MM.1S (cell line): ENCODE results near the gene IFNB1.
A peak's percentile ranks its signal among the peaks of the same experiment; 100 is the strongest.

ENCODE experiments used
- DNase-seq: peaks from one replicate; pipeline ENCODE4 v3.0.0-alpha.2; 2015
- H2AFZ ChIP-seq: fragments of 300-600 bp; sonication (generic); 2 replicates; pipeline ENCODE4 v1.6.0; 2016; ENCODE audit warnings: antibody characterized with exemption, low read length
- H3F3A ChIP-seq: fragments of 300-600 bp; sonication (generic); 2 replicates; pipeline ENCODE4 v1.6.1; 2016; ENCODE audit warnings: mild to moderate bottlenecking, antibody characterized with exemption, low read length, moderate library complexity, mixed read lengths; ENCODE audit not compliant: insufficient read depth
- H3K27ac ChIP-seq: fragments of 300-600 bp; sonication (generic); 2 replicates; pipeline ENCODE4 v1.5.1; 2016; ENCODE audit warnings: mild to moderate bottlenecking, low read length
- H3K27me3 ChIP-seq: fragments of 300-600 bp; sonication (generic); replicated peaks from 2 replicates; pipeline ENCODE4 v1.6.0; 2016; ENCODE audit warnings: low read length; ENCODE audit not compliant: insufficient read depth
- H3K36me3 ChIP-seq: fragments of 300-600 bp; sonication (generic); replicated peaks from 2 replicates; pipeline ENCODE4 v1.6.1; 2016; ENCODE audit warnings: mild to moderate bottlenecking, low read length, mixed read lengths; ENCODE audit not compliant: insufficient read depth
- H3K4me1 ChIP-seq: fragments of 300-600 bp; sonication (generic); 2 replicates; pipeline ENCODE4 v1.6.1; 2016; ENCODE audit warnings: low read length, mixed read lengths
- H3K4me2 ChIP-seq: fragments of 300-600 bp; sonication (generic); 2 replicates; pipeline ENCODE4 v1.6.0; 2016; ENCODE audit warnings: low read depth, low read length
- H3K4me3 ChIP-seq: fragments of 300-600 bp; sonication (generic); 2 replicates; pipeline ENCODE4 v1.5.1; 2016; ENCODE audit warnings: low read length, mixed read lengths
- H3K79me2 ChIP-seq: fragments of 300-600 bp; sonication (generic); 2 replicates; pipeline ENCODE4 v1.6.1; 2016; ENCODE audit warnings: mixed run types, low read length, mixed read lengths
- H3K9ac ChIP-seq: fragments of 300-600 bp; sonication (generic); 2 replicates; pipeline ENCODE4 v1.6.1; 2016; ENCODE audit warnings: low read length, mixed read lengths
- H3K9me2 ChIP-seq: fragments of 300-600 bp; sonication (generic); replicated peaks from 2 replicates; pipeline ENCODE4 v1.6.1; 2016; ENCODE audit warnings: mild to moderate bottlenecking, low read length, mixed read lengths; ENCODE audit not compliant: insufficient read depth
- H3K9me3 ChIP-seq: fragments of 300-600 bp; sonication (generic); replicated peaks from 2 replicates; pipeline ENCODE4 v1.6.1; 2016; ENCODE audit warnings: mild to moderate bottlenecking, low read length, mixed read lengths; ENCODE audit not compliant: insufficient read depth
- H4K20me1 ChIP-seq: fragments of 300-600 bp; sonication (generic); 2 replicates; pipeline ENCODE4 v1.6.1; 2016; ENCODE audit warnings: mild to moderate bottlenecking, low read length, moderate library complexity, mixed read lengths; ENCODE audit not compliant: insufficient read depth
- EZH2 ChIP-seq: fragments of 300-600 bp; sonication (generic); optimal IDR thresholded peaks from 2 replicates; pipeline ENCODE3; 2017; ENCODE audit warnings: low read depth, mild to moderate bottlenecking, antibody characterized with exemption, low read length, mixed read lengths
- EZH2phosphoT487 ChIP-seq: fragments of 300-600 bp; sonication (generic); IDR thresholded peaks from 2 replicates; pipeline ENCODE4 v1.6.1; 2018; ENCODE audit warnings: antibody characterized with exemption, low read length
- TF ChIP-seq, protein P1 (sequence below): fragments of 300-600 bp; sonication (generic); IDR thresholded peaks from 2 replicates; pipeline ENCODE4 v1.5.1; 2016; ENCODE audit warnings: antibody characterized with exemption, low read length, mixed read lengths

Gene IFNB1

DNA sequence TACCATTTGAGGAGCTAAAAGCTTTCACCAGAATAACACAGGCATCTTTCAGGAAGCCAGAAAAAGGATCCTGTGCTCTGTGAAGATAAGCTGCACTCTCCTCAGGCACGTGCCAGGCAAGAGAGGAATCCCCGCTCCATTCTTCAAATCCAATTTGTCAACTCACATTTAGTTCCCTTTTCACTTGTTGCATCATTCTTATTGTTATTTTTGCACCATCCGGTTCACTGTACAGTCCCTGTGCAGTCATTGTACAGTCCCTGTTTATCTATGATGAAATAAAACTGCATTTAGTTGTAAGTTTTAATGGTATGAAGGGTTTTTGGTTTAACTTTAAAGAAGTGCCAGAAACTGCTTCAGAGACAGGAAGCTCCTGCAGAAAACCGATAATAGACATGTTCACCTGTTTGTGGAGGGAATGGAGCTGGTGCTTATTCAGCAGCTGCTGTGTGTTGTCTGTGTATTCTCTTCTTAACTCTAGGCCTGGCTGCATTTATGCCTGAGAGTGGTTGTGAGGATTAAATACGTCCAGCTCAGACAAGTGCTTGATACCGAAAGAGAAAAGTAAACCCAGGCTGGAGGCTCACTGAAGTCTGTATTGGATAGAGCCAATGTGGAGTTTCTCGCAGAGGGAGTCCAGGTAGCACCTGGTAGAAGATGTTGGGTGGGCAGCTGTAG lies 41.5 kb upstream of the IFNB1 start:
- peak overlapping the region; percentile 48; the same call in 1 of the 2 replicates for H2AFZ ChIP-seq
- H3K4me2 ChIP-seq = peak overlapping the region; percentile 43; the same call in 1 of the 2 replicates
- 0 out of 2 replicates have a peak, but pooled peaks cover 26% of the 10 kb centered on the region for H3K4me1 ChIP-seq
- peak; percentile 56 for DNase-seq
- no peak for TF ChIP-seq EZH2
- TF ChIP-seq, protein P1, sequence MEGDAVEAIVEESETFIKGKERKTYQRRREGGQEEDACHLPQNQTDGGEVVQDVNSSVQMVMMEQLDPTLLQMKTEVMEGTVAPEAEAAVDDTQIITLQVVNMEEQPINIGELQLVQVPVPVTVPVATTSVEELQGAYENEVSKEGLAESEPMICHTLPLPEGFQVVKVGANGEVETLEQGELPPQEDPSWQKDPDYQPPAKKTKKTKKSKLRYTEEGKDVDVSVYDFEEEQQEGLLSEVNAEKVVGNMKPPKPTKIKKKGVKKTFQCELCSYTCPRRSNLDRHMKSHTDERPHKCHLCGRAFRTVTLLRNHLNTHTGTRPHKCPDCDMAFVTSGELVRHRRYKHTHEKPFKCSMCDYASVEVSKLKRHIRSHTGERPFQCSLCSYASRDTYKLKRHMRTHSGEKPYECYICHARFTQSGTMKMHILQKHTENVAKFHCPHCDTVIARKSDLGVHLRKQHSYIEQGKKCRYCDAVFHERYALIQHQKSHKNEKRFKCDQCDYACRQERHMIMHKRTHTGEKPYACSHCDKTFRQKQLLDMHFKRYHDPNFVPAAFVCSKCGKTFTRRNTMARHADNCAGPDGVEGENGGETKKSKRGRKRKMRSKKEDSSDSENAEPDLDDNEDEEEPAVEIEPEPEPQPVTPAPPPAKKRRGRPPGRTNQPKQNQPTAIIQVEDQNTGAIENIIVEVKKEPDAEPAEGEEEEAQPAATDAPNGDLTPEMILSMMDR = no peak
- peaks cover 8% of the 10 kb centered on the region; the same call in 1 of the 2 replicates for H3F3A ChIP-seq
- H3K9ac ChIP-seq = no peak overlapping the region
- H3K36me3 ChIP-seq = no peaks in the 10 kb centered on the region
- H4K20me1 ChIP-seq = no peaks in the 10 kb centered on the region
- H3K79me2 ChIP-seq = no peaks in the 10 kb centered on the region
- H3K4me3 ChIP-seq = no peak overlapping the region
- H3K9me3 ChIP-seq = no peaks in the 10 kb centered on the region
- H3K27ac ChIP-seq = peak overlapping the region; percentile 60; the same call in 1 of the 2 replicates
- no peaks in the 10 kb centered on the region for H3K27me3 ChIP-seq
- H3K9me2 ChIP-seq = no peaks in the 10 kb centered on the region

DNA sequence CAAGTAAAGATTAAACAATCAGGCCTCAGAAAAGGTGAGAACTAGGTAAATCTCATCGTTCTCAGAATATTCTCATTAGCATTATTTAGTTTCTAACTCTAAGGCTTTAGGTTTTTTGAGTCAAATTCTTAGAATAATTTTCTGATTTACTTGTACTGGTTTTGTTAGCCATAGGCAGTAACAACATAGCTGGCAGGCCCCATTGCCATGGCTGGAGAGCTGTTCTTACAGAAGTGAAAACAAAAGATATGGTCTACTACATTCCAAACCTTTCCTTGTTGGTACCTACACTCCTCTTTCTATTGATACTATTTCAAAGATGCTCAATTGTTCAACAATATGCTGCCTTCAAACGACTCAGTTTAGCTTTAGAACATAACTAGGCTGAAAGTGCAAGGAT lies 36.6 kb upstream of the IFNB1 start:
- Histone ChIP-seq H3K4me3 (no peak overlapping the region), H3K79me2 (no peaks in the 10 kb centered on the region), H3K36me3 (no peaks in the 10 kb centered on the region), H3K9ac (no peak overlapping the region), H2AFZ (no peak overlapping the region), H3K4me1 (0 out of 2 replicates have a peak, but pooled peaks cover 7% of the 10 kb centered on the region), H3K27me3 (no peaks in the 10 kb centered on the region), H3K27ac (no peak overlapping the region), H4K20me1 (no peaks in the 10 kb centered on the region), H3F3A (peaks cover 5% of the 10 kb centered on the region; the same call in 1 of the 2 replicates), H3K4me2 (no peak overlapping the region), H3K9me2 (no peaks in the 10 kb centered on the region), H3K9me3 (no peaks in the 10 kb centered on the region)
- TF ChIP-seq, protein P1 = no peak
- TF ChIP-seq EZH2 (no peak), EZH2phosphoT487 (no peak)
- no peak for DNase-seq

DNA sequence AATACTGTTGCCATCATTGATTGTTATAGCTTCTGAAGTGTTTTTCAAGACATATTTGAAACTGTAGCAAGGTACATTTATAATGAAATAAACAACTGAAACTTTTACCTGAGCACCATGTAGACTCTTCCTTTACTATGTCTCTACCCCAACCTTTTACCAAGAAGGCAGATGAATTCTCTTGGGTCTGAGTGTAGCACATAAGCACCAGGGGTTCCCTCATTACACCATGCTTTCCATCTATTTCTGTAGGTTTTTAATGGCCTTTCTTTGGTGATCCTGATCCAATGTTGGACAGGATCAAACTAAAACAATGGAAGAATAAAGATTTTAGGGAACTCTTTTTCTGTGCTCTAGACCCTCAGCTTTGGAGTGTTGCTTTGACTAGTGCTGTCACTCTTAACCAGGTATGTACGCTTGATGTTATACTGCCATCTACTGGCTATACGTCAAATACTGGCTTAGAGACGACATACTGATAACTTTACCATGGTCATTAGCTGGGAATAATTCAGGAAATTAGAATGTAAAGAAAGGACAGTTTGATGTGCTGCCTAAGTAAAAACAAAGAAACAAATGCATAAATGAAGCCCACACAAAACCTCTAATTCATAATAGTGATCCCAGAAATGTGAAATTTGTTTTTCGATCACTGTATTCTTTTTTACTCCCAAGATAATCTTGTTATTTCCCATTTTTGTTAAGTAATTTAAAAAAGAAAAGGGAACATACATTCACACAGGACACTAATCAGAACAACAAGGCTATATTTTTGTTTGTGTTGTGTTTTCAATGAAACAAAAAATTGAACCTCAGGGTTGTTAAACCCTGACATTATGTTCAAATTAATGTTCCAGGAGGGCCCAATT lies 33.2 kb upstream of the IFNB1 start:
- H3K4me3 ChIP-seq = no peak overlapping the region
- no peak overlapping the region for H2AFZ ChIP-seq
- H3K4me2 ChIP-seq = no peak overlapping the region
- H3K27ac ChIP-seq = no peak overlapping the region
- peak; percentile 66 for DNase-seq
- no peaks in the 10 kb centered on the region for H3K9me3 ChIP-seq
- H3K36me3 ChIP-seq = no peaks in the 10 kb centered on the region
- no peaks in the 10 kb centered on the region for H3K4me1 ChIP-seq
- TF ChIP-seq, protein P1 = peak; percentile 63
- TF ChIP-seq EZH2phosphoT487 (no peak), EZH2 (no peak)
- no peaks in the 10 kb centered on the region for H3K9me2 ChIP-seq
- H3F3A ChIP-seq = no peaks in the 10 kb centered on the region
- H3K79me2 ChIP-seq = no peaks in the 10 kb centered on the region
- H3K27me3 ChIP-seq = no peaks in the 10 kb centered on the region
- H3K9ac ChIP-seq = no peak overlapping the region
- H4K20me1 ChIP-seq = no peaks in the 10 kb centered on the region
